MCF 10A (cell line): ENCODE measurements around the gene DLEC1. TPM values are rescaled to one million over a fixed set of nuclear protein-coding genes. Genes with fewer than 3 reads are reported as not detected.

Source experiments
- BruUV-seq: library from RNA; stranded (reverse); fragments of 400-500 nt; replicated peaks from 2 replicates; lab custom pipeline; 2021; lab: Mats Ljungman, UMichigan
- CTCF ChIA-PET: fragments of 300-600 bp; sonication (Branson Sonifier 250); formaldehyde crosslinking; extraction: SDS; loops from one replicate; lab custom pipeline; 2021; ENCODE audit warnings: antibody characterized with exemption, inconsistent platforms; lab: Yijun Ruan, JAX
- POLR2A ChIA-PET: fragments of 300-600, 350-650 bp; sonication (Branson Sonifier 250); formaldehyde crosslinking; extraction: SDS; loops from one replicate; lab custom pipeline; 2020; ENCODE audit warnings: antibody characterized with exemption, inconsistent platforms; lab: Yijun Ruan, JAX
- DNase-seq: peaks from one replicate; pipeline ENCODE4 v3.0.0-alpha.2; 2018; ENCODE audit not compliant: unreplicated experiment
- H3K27ac Mint-ChIP-seq: one replicate; pipeline ENCODE4 v1.8.0; 2022; ENCODE audit warnings: mild to moderate bottlenecking, low read depth, mixed read lengths; ENCODE audit not compliant: unreplicated experiment
- H3K27me3 Mint-ChIP-seq: one replicate; pipeline ENCODE4 v1.8.0; 2022; ENCODE audit warnings: mixed read lengths; ENCODE audit not compliant: insufficient read depth, unreplicated experiment
- H3K36me3 Mint-ChIP-seq: one replicate; pipeline ENCODE4 v1.8.0; 2022; ENCODE audit warnings: mild to moderate bottlenecking, moderate library complexity, mixed read lengths; ENCODE audit not compliant: insufficient read depth, unreplicated experiment
- H3K4me1 Mint-ChIP-seq: one replicate; pipeline ENCODE4 v1.8.0; 2022; ENCODE audit warnings: mixed read lengths; ENCODE audit not compliant: insufficient read depth, unreplicated experiment
- H3K4me3 Mint-ChIP-seq: one replicate; pipeline ENCODE4 v1.8.0; 2022; ENCODE audit warnings: mild to moderate bottlenecking, moderate library complexity, mixed read lengths; ENCODE audit not compliant: unreplicated experiment
- H3K9me3 Mint-ChIP-seq: one replicate; pipeline ENCODE4 v1.8.0; 2022; ENCODE audit warnings: mixed read lengths; ENCODE audit not compliant: unreplicated experiment
- intact Hi-C: fragments of 100-400 bp; cut with micrococcal nuclease; formaldehyde crosslinking; loops from 2 replicates; pipeline ENCODE4 v1.14.1; 2022
- total RNA-seq: library from RNA; stranded (reverse); gene quantifications from 2 replicates; pipeline ENCODE4 v1.2.3, GENCODE V29; 2022
- TF ChIP-seq, protein P1 (sequence below): fragments of 200-600 bp; IDR thresholded peaks from one replicate; pipeline ENCODE4 v1.8.0; 2022; ENCODE audit warnings: antibody characterized with exemption, mild to moderate bottlenecking; ENCODE audit not compliant: unreplicated experiment

Gene DLEC1
- total RNA-seq, 1 experiment from 2014 or later = 1.3 TPM

GRCh38 chr3:38127611-38128302, 88.7 kb downstream of the DLEC1 start:
- no peaks in the 10 kb centered on the region for H3K27me3 Mint-ChIP-seq
- no peak overlapping the region for H3K4me3 Mint-ChIP-seq
- peaks cover 14% of the 10 kb centered on the region for H3K4me1 Mint-ChIP-seq
- H3K9me3 Mint-ChIP-seq = no peaks in the 10 kb centered on the region
- DNase-seq = no peak
- peaks cover 85% of the 10 kb centered on the region for H3K36me3 Mint-ChIP-seq
- TF ChIP-seq, protein P1, sequence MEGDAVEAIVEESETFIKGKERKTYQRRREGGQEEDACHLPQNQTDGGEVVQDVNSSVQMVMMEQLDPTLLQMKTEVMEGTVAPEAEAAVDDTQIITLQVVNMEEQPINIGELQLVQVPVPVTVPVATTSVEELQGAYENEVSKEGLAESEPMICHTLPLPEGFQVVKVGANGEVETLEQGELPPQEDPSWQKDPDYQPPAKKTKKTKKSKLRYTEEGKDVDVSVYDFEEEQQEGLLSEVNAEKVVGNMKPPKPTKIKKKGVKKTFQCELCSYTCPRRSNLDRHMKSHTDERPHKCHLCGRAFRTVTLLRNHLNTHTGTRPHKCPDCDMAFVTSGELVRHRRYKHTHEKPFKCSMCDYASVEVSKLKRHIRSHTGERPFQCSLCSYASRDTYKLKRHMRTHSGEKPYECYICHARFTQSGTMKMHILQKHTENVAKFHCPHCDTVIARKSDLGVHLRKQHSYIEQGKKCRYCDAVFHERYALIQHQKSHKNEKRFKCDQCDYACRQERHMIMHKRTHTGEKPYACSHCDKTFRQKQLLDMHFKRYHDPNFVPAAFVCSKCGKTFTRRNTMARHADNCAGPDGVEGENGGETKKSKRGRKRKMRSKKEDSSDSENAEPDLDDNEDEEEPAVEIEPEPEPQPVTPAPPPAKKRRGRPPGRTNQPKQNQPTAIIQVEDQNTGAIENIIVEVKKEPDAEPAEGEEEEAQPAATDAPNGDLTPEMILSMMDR = no peak
- H3K27ac Mint-ChIP-seq = no peak overlapping the region
- BruUV-seq = no TSS peak
- ChIA-PET POLR2A (interaction anchor here (0.9 to 1.5 kb wide), 2 partner anchors 8 to 9 kb away, joined by 3 to 6 read pairs; partner anchors contain the start of gene ACAA1), CTCF (interaction anchor here (0.5 to 1.4 kb wide), 6 partner anchors 9 to 352 kb away, joined by 3 to 6 read pairs (median 4); no protein-coding TSS in a partner anchor)
- intact Hi-C loops = no loop called here

GRCh38 chr3:38128303-38128655, 89.3 kb downstream of the DLEC1 start:
- no TSS peak for BruUV-seq
- Mint-ChIP-seq H3K9me3 (no peaks in the 10 kb centered on the region), H3K4me3 (no peak overlapping the region), H3K36me3 (peaks cover 80% of the 10 kb centered on the region), H3K4me1 (peaks cover 19% of the 10 kb centered on the region), H3K27ac (no peak overlapping the region), H3K27me3 (no peaks in the 10 kb centered on the region)
- TF ChIP-seq, protein P1 = no peak
- CTCF ChIA-PET = interaction anchor here (0.5 to 1.4 kb wide), 5 partner anchors 10 to 131 kb away, joined by 3 to 6 read pairs (median 4); no protein-coding TSS in a partner anchor
- intact Hi-C loops = no loop called here
- no peak for DNase-seq
- POLR2A ChIA-PET = interaction anchor here (1.5 kb wide), 1 partner anchor 9 kb away, joined by 3 read pairs; no protein-coding TSS in a partner anchor

DNA sequence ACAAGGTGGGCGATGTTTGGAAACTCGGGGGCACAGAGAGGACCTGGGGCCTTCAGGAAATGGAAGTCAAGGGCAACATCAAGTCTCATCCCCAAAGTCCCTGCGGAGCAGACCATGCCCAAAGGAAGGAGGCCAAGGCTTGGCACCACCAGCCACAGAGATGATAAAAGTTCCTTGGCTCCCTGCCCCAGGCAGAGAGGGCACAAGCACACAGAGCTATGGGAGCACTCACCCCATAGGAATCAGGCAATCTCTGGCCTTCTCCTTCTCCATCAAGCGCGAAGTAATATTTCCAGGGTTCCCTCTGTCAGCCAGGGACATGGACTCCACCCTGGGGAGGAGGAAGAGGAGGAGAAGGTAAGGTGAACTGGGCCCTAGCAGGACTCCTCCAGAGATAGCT, 90.0 kb downstream of the DLEC1 start:
- Mint-ChIP-seq H3K4me3 (no peak overlapping the region), H3K27me3 (no peaks in the 10 kb centered on the region), H3K36me3 (peaks cover 75% of the 10 kb centered on the region), H3K4me1 (peaks cover 24% of the 10 kb centered on the region), H3K9me3 (no peaks in the 10 kb centered on the region), H3K27ac (no peak overlapping the region)
- ChIA-PET CTCF (interaction anchor here (0.6 to 1.4 kb wide), 4 partner anchors 10 to 132 kb away, joined by 3 to 5 read pairs (median 4); no protein-coding TSS in a partner anchor), POLR2A (interaction anchor here (1.5 kb wide), 1 partner anchor 10 kb away, joined by 3 read pairs; no protein-coding TSS in a partner anchor)
- no peak for DNase-seq
- intact Hi-C loops = no loop called here
- BruUV-seq = no TSS peak
- TF ChIP-seq, protein P1 = no peak

- ChIA-PET POLR2A (interaction anchor here (1.2 kb wide), 1 partner anchor 23 kb away, joined by 3 read pairs; no protein-coding TSS in a partner anchor), CTCF (interaction anchor here (0.5 to 2.2 kb wide), 15 partner anchors 9 to 410 kb away, joined by 3 to 7 read pairs (median 4); no protein-coding TSS in a partner anchor)
- Mint-ChIP-seq H3K36me3 (peaks cover 70% of the 10 kb centered on the region), H3K27me3 (no peaks in the 10 kb centered on the region), H3K4me1 (peaks cover 26% of the 10 kb centered on the region), H3K27ac (peak overlapping the region; percentile 35), H3K9me3 (no peaks in the 10 kb centered on the region), H3K4me3 (no peak overlapping the region)
- TF ChIP-seq, protein P1 = no peak
- intact Hi-C loops = loop anchor here (1.0 to 5.0 kb wide), 3 partner anchors 117 to 352 kb away; no protein-coding TSS in a partner anchor
- no peak for DNase-seq
- BruUV-seq = no TSS peak
Measured at GRCh38 chr3:38130631-38131065, 91.6 kb downstream of the DLEC1 start.
